ENCODE measurements around the gene CGB7. TPM values are rescaled to one million over a fixed set of nuclear protein-coding genes. Genes with fewer than 3 reads are reported as not detected.
A peak's percentile ranks its signal among the peaks of the same experiment; 100 is the strongest.

Gene CGB7
- total RNA-seq, 4 donors from 2014 or later, result 0.22 to 4.4 (median 1.7) TPM; not detected in 1

DNA sequence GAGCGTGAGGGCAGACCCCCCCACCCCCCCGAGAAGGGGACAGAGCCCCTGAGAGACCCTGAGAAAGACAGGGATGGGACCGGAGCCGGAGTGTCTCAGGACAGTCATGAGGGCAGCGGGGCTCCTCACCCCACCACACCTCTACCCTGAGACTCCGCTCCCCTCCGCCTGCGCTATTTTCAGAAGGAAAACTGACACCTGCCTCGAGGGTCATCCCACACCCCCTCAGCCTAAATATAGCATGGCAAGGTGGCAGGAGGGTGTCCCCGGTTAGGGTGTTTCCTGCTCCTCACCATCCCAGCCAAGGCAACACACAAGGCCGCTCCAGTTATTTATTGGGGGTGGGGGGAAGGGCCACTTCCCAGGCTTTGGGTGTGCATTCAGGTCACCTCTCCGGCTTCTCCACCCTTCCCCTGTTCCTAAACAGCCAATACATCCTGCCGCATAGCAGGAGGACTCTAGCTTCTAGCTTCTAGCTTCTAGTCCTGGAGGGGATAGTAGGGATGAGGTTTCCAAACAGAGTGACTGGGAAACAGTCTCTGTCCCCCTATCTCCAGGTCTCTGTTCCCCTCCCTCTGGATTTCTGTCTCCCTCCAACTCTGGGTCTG is 8.5 kb upstream of the CGB7 start:
- intact Hi-C loops (cut with DNase I), result no loop called here
- H3K4me3 ChIP-seq, result no peak overlapping the region
- WGBS, 2 donors, result 52 to 64% methylated on average over 10 to 12 of the region's 13 CpGs
- no peak for DNase-seq
- no peaks in the 10 kb centered on the region for H3K36me3 ChIP-seq
- peaks cover 6 to 28% (median 10%) of the 10 kb centered on the region in 3 donors for H3K4me1 ChIP-seq
- H3K27ac ChIP-seq, result no peak overlapping the region
- TF ChIP-seq, protein P1, sequence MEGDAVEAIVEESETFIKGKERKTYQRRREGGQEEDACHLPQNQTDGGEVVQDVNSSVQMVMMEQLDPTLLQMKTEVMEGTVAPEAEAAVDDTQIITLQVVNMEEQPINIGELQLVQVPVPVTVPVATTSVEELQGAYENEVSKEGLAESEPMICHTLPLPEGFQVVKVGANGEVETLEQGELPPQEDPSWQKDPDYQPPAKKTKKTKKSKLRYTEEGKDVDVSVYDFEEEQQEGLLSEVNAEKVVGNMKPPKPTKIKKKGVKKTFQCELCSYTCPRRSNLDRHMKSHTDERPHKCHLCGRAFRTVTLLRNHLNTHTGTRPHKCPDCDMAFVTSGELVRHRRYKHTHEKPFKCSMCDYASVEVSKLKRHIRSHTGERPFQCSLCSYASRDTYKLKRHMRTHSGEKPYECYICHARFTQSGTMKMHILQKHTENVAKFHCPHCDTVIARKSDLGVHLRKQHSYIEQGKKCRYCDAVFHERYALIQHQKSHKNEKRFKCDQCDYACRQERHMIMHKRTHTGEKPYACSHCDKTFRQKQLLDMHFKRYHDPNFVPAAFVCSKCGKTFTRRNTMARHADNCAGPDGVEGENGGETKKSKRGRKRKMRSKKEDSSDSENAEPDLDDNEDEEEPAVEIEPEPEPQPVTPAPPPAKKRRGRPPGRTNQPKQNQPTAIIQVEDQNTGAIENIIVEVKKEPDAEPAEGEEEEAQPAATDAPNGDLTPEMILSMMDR (IDR thresholded peaks at IDR 0.05), result no peak
- TF ChIP-seq POLR2A (IDR thresholded peaks at IDR 0.05), result no peak
- peaks cover 0 to 100% (median 8%) of the 10 kb centered on the region in 4 donors for H3K27me3 ChIP-seq
- H3K9me3 ChIP-seq, result no peaks in the 10 kb centered on the region

DNA sequence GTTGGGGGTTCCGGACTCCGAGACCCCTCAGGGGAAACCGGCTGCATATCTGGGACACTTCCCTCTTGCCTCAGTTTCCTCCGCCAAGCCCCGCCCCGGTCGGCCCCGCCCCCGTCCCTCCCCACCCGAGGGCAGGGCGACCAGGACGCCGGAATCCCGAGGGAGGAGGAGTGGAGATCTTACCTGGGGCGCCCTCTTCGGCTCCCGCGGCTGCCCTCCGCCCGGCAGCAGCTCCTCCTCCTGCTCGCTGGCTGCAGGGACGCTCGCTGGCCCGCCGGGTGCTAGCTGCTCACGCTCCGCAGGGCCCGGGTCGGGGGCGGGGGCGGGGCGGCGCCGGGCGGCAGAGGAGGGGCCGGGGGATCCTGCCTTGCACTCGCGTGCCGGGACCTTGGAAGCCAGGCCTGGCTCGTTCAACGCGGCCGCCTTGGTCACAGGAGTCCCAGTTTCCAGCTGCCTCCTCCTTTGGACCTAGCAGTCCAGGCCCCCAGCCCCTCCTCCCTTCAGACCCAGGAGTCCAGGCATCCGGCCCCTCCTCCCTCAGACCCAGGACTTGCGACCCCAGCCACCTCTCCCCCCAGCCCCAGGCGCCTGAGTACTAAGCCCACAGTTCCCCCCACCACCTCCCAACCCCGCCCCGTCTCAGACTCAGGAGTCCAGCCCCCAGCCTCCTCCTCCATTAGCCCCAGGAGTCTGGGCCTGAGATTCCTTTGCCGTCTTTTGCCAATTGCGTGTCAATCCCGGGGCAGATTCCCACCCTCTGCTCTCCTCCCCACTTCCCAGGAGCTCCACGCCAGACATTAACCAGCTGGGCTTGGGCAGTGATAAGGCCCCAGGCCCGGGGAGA is 7.4 kb upstream of the CGB7 start, which contains the start of gene NTF4:
NTF4 (minus strand) TSS at position 51 of the 844 bp plus-strand sequence. CDS start 2,821 bp downstream, outside the sequence.
- Histone ChIP-seq H3K4me1 (peaks cover 6 to 28% (median 10%) of the 10 kb centered on the region in 3 donors), H3K9me3 (no peaks in the 10 kb centered on the region), H3K27ac (peak within 1 kb of the TSS; percentile 67 to 82 (median 76)), H3K36me3 (no peaks in the 10 kb centered on the region), H3K4me3 (peak within 1 kb of the TSS; percentile 21 to 65 (median 44)), H3K27me3 (peaks cover 0 to 100% (median 8%) of the 10 kb centered on the region in 4 donors)
- intact Hi-C loops (cut with DNase I), result no loop called here
- no peak for DNase-seq
- TF ChIP-seq, protein P1 (IDR thresholded peaks at IDR 0.05), result no peak
- TF ChIP-seq POLR2A (IDR thresholded peaks at IDR 0.05), result no peak
- 0 to 3% methylated on average over 9 to 10 of the region's 53 CpGs for WGBS, 2 donors

DNA sequence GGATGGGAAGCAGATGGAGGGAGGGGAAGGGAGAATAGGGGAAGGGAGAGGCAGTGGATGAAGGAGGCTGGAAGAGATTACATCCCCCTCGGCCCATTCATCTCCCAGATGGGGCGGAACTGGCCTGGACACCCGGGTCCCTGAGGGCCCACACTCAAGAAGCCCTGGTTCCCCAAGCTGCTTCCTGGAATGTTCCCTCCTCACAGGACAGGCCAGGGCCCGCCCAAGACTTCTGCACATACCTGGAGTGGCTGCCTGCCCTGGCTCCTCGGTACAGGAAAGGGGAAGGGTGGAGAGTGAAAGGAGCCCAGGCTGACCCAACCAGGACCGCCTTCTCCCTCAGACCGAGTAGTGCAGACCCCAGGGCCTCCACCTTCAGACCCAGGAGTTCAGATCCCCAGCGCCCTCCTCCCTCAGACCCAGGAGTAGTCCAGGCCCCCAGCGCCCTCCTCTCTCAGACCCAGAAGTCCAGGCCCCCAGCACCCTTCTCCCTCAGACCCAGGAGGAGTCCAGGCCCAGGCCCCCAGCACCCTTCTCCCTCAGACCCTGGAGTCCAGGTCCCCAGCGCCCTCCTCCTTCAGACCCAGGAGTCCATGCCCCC is 6.6 kb upstream of the CGB7 start:
- peaks cover 0 to 98% (median 7%) of the 10 kb centered on the region in 4 donors for H3K27me3 ChIP-seq
- peak overlapping the region; percentile 21 to 65 (median 44) for H3K4me3 ChIP-seq
- TF ChIP-seq, protein P1 (IDR thresholded peaks at IDR 0.05), result no peak
- no peak for TF ChIP-seq POLR2A (IDR thresholded peaks at IDR 0.05)
- H3K27ac ChIP-seq, result peak overlapping the region; percentile 67 to 82 (median 76)
- H3K36me3 ChIP-seq, result no peaks in the 10 kb centered on the region
- peaks cover 6 to 28% (median 10%) of the 10 kb centered on the region in 3 donors for H3K4me1 ChIP-seq
- intact Hi-C loops (cut with DNase I), result no loop called here
- WGBS, 2 donors, result 20 to 33% methylated on average over 4 to 9 of the region's 10 CpGs
- no peak for DNase-seq
- H3K9me3 ChIP-seq, result no peaks in the 10 kb centered on the region

DNA sequence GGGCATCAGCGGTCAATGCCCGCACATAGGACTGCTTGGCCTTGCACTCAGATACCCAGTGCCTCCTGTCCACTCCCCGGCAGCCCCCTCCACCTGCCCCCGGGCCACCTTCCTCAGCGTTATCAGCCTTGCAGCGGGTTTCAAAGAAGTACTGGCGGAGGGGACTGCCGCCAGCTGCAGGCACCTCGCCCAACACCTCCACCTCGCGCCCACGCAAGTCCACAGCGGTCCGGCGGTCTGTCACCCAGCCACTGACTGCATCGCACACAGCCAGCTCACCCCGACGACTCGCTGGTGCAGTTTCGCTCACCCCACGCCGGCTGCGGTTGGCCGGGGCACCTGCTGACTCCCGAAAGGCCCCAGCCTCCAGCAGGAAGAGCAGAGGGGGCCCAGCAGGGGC is 3.9 kb upstream of the CGB7 start:
- Histone ChIP-seq H3K36me3 (no peaks in the 10 kb centered on the region), H3K27me3 (peaks cover 0 to 98% (median 6%) of the 10 kb centered on the region in 4 donors), H3K27ac (no peak overlapping the region), H3K4me1 (peaks cover 25 to 49% (median 26%) of the 10 kb centered on the region in 3 donors), H3K4me3 (no peak overlapping the region), H3K9me3 (no peaks in the 10 kb centered on the region)
- DNase-seq, result no peak
- 89 to 93% methylated on average over 2 to 3 of the region's 25 CpGs for WGBS, 2 donors
- TF ChIP-seq, protein P1 (IDR thresholded peaks at IDR 0.05), result no peak
- TF ChIP-seq POLR2A (IDR thresholded peaks at IDR 0.05), result no peak
- intact Hi-C loops (cut with DNase I), result no loop called here

All from esophagus squamous epithelium (tissue), 5 donors.